HG02763 (cell line): Measurements from ENCODE around the gene CLSTN2.

Experiments
- ATAC-seq: cut with Tn5 transposase; IDR thresholded peaks from one replicate; pipeline ENCODE4 v1.9.1; 2021; ENCODE audit warnings: mild to moderate bottlenecking, moderate library complexity; ENCODE audit not compliant: unreplicated experiment

Gene CLSTN2

GRCh38 chr3:139994891-139995290, 59.9 kb downstream of the CLSTN2 start:
- no peak for ATAC-seq

- ATAC-seq, result no peak
These were observed 69.3 kb downstream of the CLSTN2 start for GRCh38 chr3:140004271-140004670.

- no peak for ATAC-seq
These were observed 71.3 kb downstream of the CLSTN2 start for GRCh38 chr3:140006331-140006730.

GRCh38 chr3:140007081-140007480, 72.1 kb downstream of the CLSTN2 start:
- ATAC-seq, result no peak

- no peak for ATAC-seq
These were observed 73.2 kb downstream of the CLSTN2 start for GRCh38 chr3:140007911-140008869.

- no peak for ATAC-seq
These were observed 75.4 kb downstream of the CLSTN2 start for GRCh38 chr3:140010391-140010790.

- no peak for ATAC-seq
These were observed 76.1 kb downstream of the CLSTN2 start for GRCh38 chr3:140011086-140011485.

- no peak for ATAC-seq
These were observed 76.8 kb downstream of the CLSTN2 start for GRCh38 chr3:140011611-140012277.

- ATAC-seq, result no peak
These were observed 78.2 kb downstream of the CLSTN2 start for GRCh38 chr3:140013220-140013619.

- no peak for ATAC-seq
These were observed 80.0 kb downstream of the CLSTN2 start for GRCh38 chr3:140014831-140015495.

- ATAC-seq, result no peak
These were observed 80.8 kb downstream of the CLSTN2 start for GRCh38 chr3:140015741-140016140.

GRCh38 chr3:140018556-140018955, 83.6 kb downstream of the CLSTN2 start:
- ATAC-seq, result no peak

- ATAC-seq, result no peak
These were observed 85.0 kb downstream of the CLSTN2 start for GRCh38 chr3:140019946-140020345.

GRCh38 chr3:140020541-140020940, 85.6 kb downstream of the CLSTN2 start:
- ATAC-seq, result no peak

- no peak for ATAC-seq
These were observed 86.3 kb downstream of the CLSTN2 start for GRCh38 chr3:140021269-140021668.

- ATAC-seq, result no peak
These were observed 87.2 kb downstream of the CLSTN2 start for GRCh38 chr3:140022066-140022770.

- ATAC-seq, result no peak
These were observed 88.9 kb downstream of the CLSTN2 start for GRCh38 chr3:140023616-140024530.

GRCh38 chr3:140031170-140031569, 96.2 kb downstream of the CLSTN2 start:
- no peak for ATAC-seq

GRCh38 chr3:140034058-140034457, 99.1 kb downstream of the CLSTN2 start:
- ATAC-seq, result no peak

GRCh38 chr3:140035871-140036270, 100.9 kb downstream of the CLSTN2 start:
- ATAC-seq, result no peak
